ENCODE measurements around the gene CCDC27.

The CCDC27 gene

DNA sequence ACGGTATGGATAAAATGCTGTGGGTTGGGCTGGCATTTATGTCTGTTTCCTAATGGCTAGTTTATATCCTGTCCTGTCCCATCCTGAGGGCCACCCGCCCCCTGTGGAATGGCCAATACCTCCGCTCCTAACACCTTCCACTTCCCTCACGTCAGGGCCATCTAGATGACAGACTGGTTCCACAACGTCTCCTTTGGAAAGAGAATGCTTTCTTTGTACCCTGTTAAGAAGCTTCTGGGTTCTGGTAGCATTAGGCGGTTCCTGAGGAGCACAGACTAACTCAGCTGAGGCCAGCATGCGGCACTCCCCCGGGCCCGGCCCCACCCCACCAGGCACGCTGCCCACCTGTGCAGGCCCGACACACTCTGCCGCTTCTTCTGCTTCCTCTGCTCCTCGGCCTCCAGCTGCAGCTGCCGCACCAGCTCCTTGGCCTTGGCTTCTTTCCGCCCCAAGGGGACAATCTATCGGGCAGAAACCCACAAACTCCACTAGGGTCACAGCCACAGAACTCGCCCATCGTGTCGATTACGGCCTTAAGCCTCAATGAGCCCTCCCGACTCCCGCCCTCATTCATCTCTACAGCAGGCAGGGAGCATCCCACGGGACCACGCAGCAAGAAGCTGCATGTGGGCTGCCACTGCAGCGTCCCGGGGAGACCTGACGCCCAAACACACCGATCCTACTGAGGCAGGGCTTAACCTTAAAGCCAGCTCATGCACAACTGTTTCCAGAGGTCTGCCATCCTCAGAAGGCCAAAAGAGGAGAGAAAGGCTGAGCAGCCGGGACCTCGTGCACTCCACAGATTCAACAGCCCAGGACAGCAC lies 31.6 kb downstream of the CCDC27 start:
- Mint-ChIP-seq H3K27ac (peak overlapping the region; percentile 34), H3K4me3 (no peak overlapping the region), H3K36me3 (peaks cover 90% of the 10 kb centered on the region), H3K4me1 (peaks cover 22% of the 10 kb centered on the region), H3K9me3 (no peaks in the 10 kb centered on the region)
- ATAC-seq: no peak
- DNase-seq (ENCODE audit: low spot score in 2 of 2): no peak

- peaks cover 80% of the 10 kb centered on the region for H3K36me3 Mint-ChIP-seq
- ATAC-seq: no peak
- H3K4me1 Mint-ChIP-seq: peaks cover 22% of the 10 kb centered on the region
- DNase-seq (ENCODE audit: low spot score in 2 of 2): no peak
- H3K27ac Mint-ChIP-seq: no peak overlapping the region
- no peaks in the 10 kb centered on the region for H3K9me3 Mint-ChIP-seq
- H3K4me3 Mint-ChIP-seq: no peak overlapping the region
These were observed 32.8 kb downstream of the CCDC27 start for GRCh38 chr1:3785045-3785444.

GRCh38 chr1:3785456-3786157 lies 33.4 kb downstream of the CCDC27 start:
- Mint-ChIP-seq H3K9me3 (no peaks in the 10 kb centered on the region), H3K4me1 (peaks cover 22% of the 10 kb centered on the region), H3K27ac (no peak overlapping the region), H3K36me3 (peaks cover 74% of the 10 kb centered on the region), H3K4me3 (no peak overlapping the region)
- DNase-seq (ENCODE audit: low spot score in 2 of 2) (no peak), ATAC-seq (no peak)

- Mint-ChIP-seq H3K36me3 (peaks cover 70% of the 10 kb centered on the region), H3K27ac (peak overlapping the region; percentile 92), H3K4me1 (peaks cover 22% of the 10 kb centered on the region), H3K4me3 (peak overlapping the region; percentile 68), H3K9me3 (no peaks in the 10 kb centered on the region)
- DNase-seq (ENCODE audit: low spot score in 2 of 2) (no peak), ATAC-seq (no peak)
These were observed 34.5 kb downstream of the CCDC27 start for GRCh38 chr1:3786468-3787348.

GRCh38 chr1:3787349-3787715 lies 35.1 kb downstream of the CCDC27 start:
- DNase-seq (ENCODE audit: low spot score in 2 of 2): peak in 1 of 2 donors; percentile 84
- ATAC-seq: peak; percentile 98
- peak overlapping the region; percentile 68 for H3K4me3 Mint-ChIP-seq
- H3K4me1 Mint-ChIP-seq: peaks cover 22% of the 10 kb centered on the region
- H3K9me3 Mint-ChIP-seq: no peaks in the 10 kb centered on the region
- H3K36me3 Mint-ChIP-seq: peaks cover 70% of the 10 kb centered on the region
- peak overlapping the region; percentile 92 for H3K27ac Mint-ChIP-seq

DNA sequence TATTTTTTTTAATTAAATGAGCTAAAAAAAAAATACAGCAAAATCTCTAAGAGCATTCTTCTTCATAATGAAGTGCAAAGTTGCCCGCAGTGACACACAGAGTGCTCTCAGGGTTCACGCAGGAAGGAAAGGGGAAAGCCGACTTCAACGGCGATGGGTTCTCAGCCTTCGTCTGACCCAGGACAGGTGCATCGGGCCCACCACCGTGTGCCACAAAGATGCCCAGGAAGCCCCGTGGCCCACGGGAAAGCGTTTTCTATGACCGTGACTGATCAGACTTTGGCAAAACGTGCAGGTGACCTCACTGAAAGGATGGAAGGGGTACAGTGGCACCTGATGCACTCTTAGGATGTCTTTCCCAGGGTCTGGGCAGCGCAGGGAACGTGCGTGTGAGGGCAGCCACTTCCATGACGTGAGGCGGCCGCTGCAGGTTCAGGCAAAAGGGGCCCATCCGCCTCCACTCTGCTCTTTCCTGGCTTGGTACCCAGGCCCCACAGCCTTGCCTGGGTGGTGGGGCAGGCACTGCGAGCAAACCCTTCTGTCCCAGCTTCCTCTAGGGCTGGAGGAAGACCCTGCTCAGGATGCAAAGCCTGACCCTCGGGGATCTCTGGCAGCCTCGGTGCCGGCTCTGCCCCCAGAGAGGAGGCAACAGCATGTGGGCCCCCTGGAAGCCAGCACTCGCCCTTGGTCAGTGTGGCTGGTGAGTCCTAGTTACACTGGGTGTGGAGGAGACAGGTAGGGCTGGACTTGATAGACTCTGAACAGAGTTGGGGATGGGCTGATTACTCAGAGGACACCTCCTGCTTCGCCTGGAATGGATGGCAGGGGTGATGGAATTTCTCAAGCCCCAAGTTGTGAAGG lies 35.7 kb downstream of the CCDC27 start:
- DNase-seq (ENCODE audit: low spot score in 2 of 2) (no peak), ATAC-seq (peak; percentile 61)
- Mint-ChIP-seq H3K4me3 (peak overlapping the region; percentile 68), H3K4me1 (peaks cover 28% of the 10 kb centered on the region), H3K36me3 (peaks cover 70% of the 10 kb centered on the region), H3K27ac (peak overlapping the region; percentile 92), H3K9me3 (no peaks in the 10 kb centered on the region)

DNA sequence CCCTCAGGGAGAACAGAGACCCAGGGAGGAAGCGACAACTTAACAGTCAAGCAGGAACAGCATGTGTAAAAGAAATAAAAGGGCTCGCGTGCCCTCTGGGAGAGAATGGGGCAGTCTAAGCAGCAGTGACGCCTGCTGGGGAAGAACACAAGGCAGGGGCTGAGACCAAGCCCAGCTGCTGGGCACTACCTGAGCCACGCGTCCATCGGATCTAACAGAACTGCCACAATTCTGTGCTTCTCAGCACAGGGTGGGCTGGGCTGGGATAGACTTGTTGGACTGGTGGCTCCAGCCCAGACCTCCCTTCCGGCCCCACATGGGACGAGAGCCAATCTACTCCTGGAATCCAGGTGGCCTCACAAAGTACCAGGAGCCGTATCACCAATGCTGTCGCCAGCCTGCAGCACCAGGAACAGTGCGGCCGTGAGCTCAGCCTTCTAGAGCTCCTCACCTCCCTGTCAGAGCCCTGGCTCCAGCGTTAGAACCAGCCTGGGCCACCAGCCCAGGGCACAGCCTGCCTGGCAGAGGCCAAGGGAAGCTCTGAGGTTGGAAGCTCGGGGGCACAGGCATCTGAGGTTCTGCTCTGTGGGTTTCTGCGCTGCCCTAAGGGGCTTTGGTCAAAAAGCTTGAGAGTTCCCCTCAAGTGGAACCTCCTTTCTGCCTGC lies 36.6 kb downstream of the CCDC27 start:
- no peaks in the 10 kb centered on the region for H3K9me3 Mint-ChIP-seq
- no peak for ATAC-seq
- H3K4me1 Mint-ChIP-seq: peaks cover 37% of the 10 kb centered on the region
- peaks cover 70% of the 10 kb centered on the region for H3K36me3 Mint-ChIP-seq
- H3K4me3 Mint-ChIP-seq: no peak overlapping the region
- DNase-seq (ENCODE audit: low spot score in 2 of 2): no peak
- H3K27ac Mint-ChIP-seq: peak overlapping the region; percentile 92

DNA sequence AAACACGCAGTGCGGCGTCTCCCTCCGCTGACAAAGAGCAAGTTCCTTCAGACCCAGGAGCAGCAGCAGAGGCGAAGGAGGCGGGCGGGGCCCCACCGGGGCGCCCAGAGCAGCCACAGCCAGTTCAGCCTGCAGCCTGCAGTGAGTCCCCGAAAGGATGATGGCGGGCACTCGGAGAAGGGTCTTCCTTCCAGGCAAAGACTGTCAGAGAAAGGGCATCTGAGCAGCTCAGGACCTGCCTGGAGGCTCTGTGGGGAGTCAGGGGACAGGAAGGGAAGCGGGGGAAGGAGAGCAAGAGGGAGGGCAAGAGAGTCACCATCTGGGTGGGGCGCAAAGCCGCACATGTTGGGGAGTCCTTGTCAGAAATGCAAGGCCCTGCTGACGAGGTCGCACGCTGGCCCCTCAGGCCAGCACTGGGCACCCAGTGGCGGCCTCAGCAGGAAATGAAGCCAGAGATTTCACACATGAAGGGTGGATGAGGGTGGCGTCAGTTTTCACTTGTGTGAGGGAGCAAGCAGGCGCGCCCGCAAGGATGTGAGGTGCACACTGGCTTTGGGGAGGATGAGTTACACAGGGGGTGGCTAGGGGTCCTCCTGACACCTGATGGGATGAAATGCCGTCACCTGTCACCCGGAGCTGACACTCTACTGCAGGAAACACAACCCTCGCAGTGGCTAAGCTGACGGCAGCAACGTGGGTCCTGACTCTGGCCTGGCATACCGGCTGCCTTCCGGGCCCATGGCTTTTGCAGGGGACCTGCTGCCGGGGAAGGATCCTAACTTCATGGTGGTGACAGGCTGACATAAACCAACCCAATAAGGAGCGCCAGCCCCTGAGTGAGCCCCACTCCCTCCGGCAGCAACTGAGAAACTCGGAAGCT lies 37.4 kb downstream of the CCDC27 start:
- Mint-ChIP-seq H3K4me3 (no peak overlapping the region), H3K9me3 (no peaks in the 10 kb centered on the region), H3K4me1 (peaks cover 37% of the 10 kb centered on the region), H3K36me3 (peaks cover 64% of the 10 kb centered on the region), H3K27ac (peak overlapping the region; percentile 37)
- DNase-seq (ENCODE audit: low spot score in 2 of 2) (no peak), ATAC-seq (no peak)

DNA sequence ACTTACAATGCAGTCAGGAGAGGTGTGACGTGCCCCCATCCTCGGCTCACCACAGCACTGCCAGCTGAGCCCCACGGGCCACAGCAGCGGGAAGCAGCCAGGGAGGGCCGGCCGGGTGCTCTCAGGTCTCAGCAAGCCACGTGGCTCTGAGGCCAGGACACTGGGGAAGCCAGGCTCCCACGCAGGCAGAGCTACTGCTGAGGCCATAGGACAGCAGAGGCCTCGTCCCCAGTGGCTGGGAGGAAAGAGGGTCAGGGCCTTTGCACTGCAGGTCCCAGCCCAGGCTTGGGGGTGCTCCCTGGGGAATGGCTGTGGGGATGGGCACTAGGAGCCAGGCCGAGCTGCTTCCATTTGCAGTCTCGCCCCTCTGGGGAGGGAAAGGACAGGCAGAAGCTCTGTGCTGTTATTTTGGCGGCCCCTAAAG lies 38.3 kb downstream of the CCDC27 start:
- Mint-ChIP-seq H3K9me3 (no peaks in the 10 kb centered on the region), H3K4me1 (peaks cover 42% of the 10 kb centered on the region), H3K4me3 (no peak overlapping the region), H3K36me3 (peaks cover 55% of the 10 kb centered on the region), H3K27ac (no peak overlapping the region)
- no peak for DNase-seq (ENCODE audit: low spot score in 2 of 2)
- ATAC-seq: no peak

GRCh38 chr1:3790952-3791351 lies 38.7 kb downstream of the CCDC27 start:
- no peaks in the 10 kb centered on the region for H3K9me3 Mint-ChIP-seq
- peaks cover 51% of the 10 kb centered on the region for H3K36me3 Mint-ChIP-seq
- no peak overlapping the region for H3K27ac Mint-ChIP-seq
- peaks cover 44% of the 10 kb centered on the region for H3K4me1 Mint-ChIP-seq
- no peak overlapping the region for H3K4me3 Mint-ChIP-seq
- no peak for ATAC-seq
- no peak for DNase-seq (ENCODE audit: low spot score in 2 of 2)

DNA sequence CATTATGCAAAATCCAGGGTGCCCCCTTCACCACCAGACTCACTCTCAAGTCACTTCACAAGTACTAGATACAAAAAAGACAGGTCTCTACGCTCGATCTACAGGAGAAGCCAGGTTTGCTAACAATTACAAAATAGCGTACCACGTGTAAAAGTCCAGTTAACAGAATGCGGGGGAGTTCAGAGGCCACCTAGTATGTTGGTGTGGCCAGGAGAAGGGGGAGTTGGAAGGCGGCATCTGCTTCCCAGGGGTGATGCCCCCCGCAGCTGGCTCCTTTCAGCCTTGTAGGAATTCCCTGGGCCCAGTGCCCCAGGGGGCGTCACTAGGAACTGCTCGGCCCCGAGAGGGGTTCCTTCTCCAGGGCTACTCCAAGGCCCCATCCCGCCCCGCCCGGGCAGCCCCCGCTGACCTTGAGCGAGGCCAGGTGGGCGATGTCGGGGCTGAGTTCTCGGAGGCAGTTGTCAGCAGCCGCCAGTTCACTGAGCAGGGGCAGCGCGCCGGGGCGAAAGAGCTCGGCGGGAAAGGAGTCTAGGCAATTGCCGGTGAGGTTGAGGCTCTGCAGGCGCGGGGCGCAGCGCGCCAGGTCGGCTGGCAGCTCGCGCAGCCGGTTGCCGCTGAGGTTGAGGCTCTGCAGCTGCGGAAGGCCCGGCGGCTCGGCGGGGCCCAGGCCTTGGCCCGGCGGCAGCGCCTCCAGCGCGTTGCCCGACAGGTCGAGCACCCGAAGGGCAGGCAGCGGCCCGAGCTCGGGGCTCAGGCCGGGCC lies 43.4 kb downstream of the CCDC27 start:
- no peak for ATAC-seq
- Mint-ChIP-seq H3K4me1 (peaks cover 39% of the 10 kb centered on the region), H3K9me3 (peaks cover 3% of the 10 kb centered on the region), H3K4me3 (peak overlapping the region; percentile 87), H3K36me3 (peaks cover 36% of the 10 kb centered on the region), H3K27ac (peak overlapping the region; percentile 52)
- DNase-seq (ENCODE audit: low spot score in 2 of 2): no peak

DNA sequence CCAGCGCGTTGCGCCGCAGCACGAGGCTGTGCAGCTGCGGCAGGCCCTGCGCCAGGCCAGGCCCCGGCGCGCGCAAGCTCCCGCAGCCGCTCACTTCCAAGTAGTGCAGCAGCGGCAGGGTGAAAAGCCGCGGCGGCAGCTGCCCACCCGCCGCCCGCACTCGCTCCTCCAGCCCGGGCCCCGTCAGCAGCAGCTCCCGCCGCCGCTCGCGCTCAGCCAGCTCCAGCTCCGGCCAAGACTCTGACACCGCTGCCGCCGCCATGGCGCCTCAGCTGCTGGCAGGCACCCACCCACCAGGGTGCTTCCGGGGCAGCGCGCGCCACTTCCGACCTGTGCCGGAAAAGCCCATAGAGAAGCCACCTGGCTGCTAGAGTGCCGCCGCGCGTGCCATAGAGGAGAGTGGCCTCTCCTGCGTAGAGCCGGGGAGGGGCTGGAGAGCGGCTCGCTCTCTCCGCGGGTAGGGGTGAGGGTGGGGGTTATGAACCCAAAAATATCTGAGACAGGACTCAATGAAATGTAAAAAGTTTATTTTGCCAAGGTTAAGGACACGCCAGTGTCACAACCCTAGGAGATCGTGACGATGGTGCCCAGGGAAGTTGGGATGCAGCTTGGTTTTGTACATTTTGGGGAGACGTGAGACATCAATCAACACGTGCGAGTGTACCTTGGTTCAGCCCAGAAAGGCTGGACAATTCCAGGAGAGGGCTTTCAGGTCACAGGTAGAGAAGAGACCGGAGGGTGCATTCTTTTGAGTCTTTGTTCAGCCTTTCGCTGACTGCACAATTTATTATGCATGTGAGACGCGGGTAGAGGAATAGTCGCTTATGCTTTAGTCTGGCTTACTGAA lies 44.2 kb downstream of the CCDC27 start, which contains the start of gene LRRC47:
Gene LRRC47, minus strand, starts transcription at position 284 of the 847 bp plus-strand sequence. Its CDS starts 22 bp downstream, at position 262.
- peak; percentile 80 to 94 for DNase-seq (ENCODE audit: low spot score in 2 of 2)
- peaks cover 48% of the 10 kb centered on the region for H3K4me1 Mint-ChIP-seq

More for the DNA sequence above, 44.2 kb downstream of the CCDC27 start, which contains the start of gene LRRC47:
- Mint-ChIP-seq H3K27ac (peak within 1 kb of the TSS; percentile 90), H3K36me3 (peaks cover 35% of the 10 kb centered on the region), H3K4me3 (peak within 1 kb of the TSS; percentile 87), H3K9me3 (peaks cover 3% of the 10 kb centered on the region)
- ATAC-seq: peak; percentile 97

Data from stimulated activated effector memory CD8-positive, alpha-beta T cell treated with anti-CD3 and anti-CD28 coated beads, Interleukin-12 subunit alpha, Interleukin-12 subunit beta, amount 100 ng/mL, for 72 hours (primary cell).